NCI-H1092 treated with DMSO at 0.1 percent for 48 hours (cell line): ENCODE results near the gene ATP5MG.

Source experiments
- DNase-seq: peaks from one replicate; lab custom pipeline; 2025; lab: John Stamatoyannopoulos, UW

The ATP5MG gene

DNA sequence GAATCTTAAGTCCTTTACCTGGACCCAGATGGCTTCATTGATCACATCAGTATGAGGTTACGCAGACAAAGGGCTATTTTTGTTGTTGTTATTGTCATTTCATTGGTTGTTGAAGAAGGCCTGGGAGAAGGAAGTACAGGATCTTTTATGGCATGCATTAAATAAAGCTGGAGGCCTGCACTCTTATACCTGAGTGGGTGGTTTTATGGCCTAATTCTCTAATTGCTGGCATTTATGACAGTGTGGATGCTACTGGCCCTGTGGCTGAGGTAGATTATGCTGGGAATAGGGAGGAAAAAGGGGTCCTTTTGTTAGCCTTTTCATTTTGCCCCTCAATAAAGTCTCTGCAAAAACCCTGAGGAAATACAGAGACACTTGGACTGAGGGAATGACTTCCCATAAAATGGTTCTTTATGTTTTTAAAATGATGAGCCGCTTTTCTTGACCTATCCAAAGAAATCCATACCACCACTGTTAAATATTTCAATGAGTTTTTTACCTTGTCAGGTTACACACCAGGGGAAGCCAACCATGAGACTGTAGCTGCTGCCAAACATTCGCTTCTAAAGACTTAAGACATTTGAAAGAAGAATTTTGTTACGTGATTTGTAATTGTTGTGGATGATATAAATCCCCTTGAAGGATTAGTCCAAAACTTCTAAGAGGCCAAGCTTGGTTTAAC, 41.6 kb downstream of the ATP5MG start:
- no peak for DNase-seq

DNA sequence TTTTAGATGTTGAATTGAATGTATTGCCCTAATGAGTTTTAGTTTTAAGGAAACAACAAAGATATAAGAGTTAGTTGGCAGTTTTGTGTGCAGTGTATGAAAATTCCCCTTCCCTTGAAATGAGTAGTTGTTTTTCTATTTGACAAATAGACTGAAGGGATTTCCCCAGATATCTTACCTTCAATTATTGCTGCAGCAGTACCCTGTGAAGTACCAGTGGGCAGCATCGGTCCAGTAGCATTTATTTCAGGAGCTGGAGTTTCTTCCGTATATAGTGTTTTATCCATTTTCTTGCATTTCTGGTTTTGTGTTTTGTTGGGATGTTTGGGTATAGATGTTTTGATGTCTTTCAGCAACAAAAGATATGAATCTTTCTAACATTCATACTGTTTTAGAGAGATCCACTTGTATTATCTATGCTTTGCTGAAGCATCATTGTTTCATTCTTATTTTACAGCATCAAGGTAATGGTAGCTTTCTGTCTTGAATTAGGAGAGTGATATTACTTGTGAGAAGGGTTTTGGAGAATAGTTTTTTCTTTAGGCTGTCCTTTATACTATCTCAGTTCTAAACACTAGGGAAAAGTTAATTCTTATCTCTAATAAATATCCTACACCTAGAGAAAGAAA, 42.3 kb downstream of the ATP5MG start:
- no peak for DNase-seq

DNA sequence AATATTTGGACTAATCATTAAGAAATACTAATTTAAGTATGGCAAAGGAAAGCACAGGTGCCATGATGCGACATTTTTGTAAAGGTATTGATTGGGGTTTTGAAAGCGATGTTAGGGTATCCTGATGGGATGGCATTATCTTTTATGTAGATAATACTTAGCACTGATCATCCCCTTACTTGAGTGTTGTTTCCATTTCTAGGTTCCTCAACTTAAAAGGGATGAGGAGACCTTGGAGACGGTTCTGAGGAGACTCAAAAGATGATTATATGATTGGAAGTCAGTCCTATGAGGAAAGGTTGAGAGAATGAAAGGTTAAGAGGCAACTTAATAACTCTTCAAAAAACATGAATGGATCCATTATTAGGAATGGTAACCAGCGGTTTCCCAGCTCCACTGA, 46.0 kb downstream of the ATP5MG start:
- DNase-seq: no peak

DNA sequence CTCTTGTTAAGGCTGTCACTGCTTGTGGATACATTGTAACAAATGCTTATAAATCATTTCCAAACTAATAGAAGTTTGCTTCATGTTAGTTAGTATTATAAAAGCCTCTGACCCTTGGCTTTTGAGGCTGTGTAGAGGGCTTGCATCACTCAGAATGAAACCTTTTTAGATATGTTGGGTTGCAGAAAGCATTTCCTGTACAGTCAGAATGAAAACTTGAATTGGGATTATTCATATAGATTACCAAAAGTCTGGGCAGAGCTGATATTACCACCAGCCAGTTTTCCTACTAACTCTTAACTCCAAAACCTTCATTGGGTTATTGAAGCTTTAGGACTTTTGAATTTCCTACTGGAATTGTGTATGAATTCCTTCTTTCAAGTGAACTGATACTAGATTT, 46.9 kb downstream of the ATP5MG start:
- DNase-seq: no peak

DNA sequence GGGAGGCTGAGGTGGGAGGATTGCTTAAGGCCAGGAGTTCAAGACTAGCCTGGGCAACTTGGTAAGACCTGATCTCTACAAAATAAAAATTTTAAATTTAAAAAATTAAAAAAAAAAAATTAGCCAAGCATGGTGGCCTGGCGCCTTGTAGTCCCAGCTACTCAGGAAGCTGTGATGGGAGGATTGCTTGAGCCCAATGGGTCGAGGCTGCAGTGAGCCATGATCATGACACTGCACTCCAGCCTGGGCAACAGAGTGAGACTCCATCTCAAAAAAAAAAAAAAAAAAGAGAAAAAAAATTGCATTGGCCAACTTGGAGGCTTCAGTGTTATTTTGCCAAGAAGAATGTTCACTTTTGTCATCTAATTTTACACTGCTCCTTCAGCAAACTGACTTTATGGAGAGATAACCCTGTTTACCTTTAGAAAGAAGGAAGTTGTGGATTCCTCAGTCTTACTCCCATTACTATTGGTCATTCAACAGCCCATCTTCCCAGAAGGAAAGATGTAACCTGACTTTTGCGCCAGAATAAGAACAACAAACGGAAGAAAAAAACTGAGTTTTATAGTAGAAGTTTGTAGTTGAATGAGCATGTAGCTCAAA, 48.0 kb downstream of the ATP5MG start:
- DNase-seq: no peak

DNA sequence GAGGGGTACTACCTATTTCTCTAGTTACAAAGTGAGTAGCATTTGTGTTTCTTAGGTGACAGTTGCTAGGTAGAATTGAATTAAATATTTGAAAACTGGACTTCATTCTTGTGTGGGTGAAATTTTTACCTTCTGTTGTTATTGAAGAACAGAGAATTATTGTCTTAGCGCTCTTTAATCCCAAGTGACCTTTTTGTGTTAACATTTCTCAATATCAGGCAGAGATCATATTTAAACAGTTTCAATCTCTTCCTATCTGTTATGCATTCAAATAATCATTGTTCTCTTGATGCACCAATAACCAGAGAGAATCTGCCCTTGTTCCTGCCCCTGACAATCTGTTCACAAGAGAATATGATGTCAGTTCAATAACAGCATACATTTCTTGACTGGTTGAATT, 49.0 kb downstream of the ATP5MG start:
- no peak for DNase-seq
